GM20431 (cell line): ENCODE data around the gene PDE10A.

Source experiments
- in situ Hi-C: fragments of 300-500 bp; cut with MseI, MboI; formaldehyde crosslinking; loops from one replicate; pipeline ENCODE4 v1.15.0; 2020; ENCODE audit warnings: low sequenced_read_pairs; ENCODE audit not compliant: unreplicated experiment

The PDE10A gene

GRCh38 chr6:165497472-165497871 lies 165.6 kb downstream of the PDE10A start:
- in situ Hi-C loops, result no loop called here

- in situ Hi-C loops, result no loop called here
Observed at GRCh38 chr6:165488624-165489295, 174.3 kb downstream of the PDE10A start.

- in situ Hi-C loops, result no loop called here
Observed at GRCh38 chr6:165487950-165488349, 175.1 kb downstream of the PDE10A start.

GRCh38 chr6:165487347-165487746 lies 175.7 kb downstream of the PDE10A start:
- in situ Hi-C loops, result no loop called here

GRCh38 chr6:165486183-165487137 lies 176.6 kb downstream of the PDE10A start:
- in situ Hi-C loops, result no loop called here

- in situ Hi-C loops, result no loop called here
Observed at GRCh38 chr6:165484178-165484889, 178.7 kb downstream of the PDE10A start.

GRCh38 chr6:165481921-165482320 lies 181.1 kb downstream of the PDE10A start:
- in situ Hi-C loops, result no loop called here

GRCh38 chr6:165480916-165481315 lies 182.1 kb downstream of the PDE10A start:
- in situ Hi-C loops, result no loop called here

- in situ Hi-C loops, result no loop called here
Observed at GRCh38 chr6:165478581-165478980, 184.5 kb downstream of the PDE10A start.

- in situ Hi-C loops, result loop anchor here (25.0 kb wide), 1 partner anchor 368 kb away; no protein-coding TSS in a partner anchor
Observed at GRCh38 chr6:165469483-165469882, 193.6 kb downstream of the PDE10A start.

- in situ Hi-C loops, result loop anchor here (25.0 kb wide), 1 partner anchor 369 kb away; no protein-coding TSS in a partner anchor
Observed at GRCh38 chr6:165468340-165469235, 194.5 kb downstream of the PDE10A start.

GRCh38 chr6:165463499-165463898 lies 199.5 kb downstream of the PDE10A start:
- in situ Hi-C loops, result loop anchor here (25.0 kb wide), 1 partner anchor 374 kb away; no protein-coding TSS in a partner anchor

GRCh38 chr6:165459605-165460301 lies 203.3 kb downstream of the PDE10A start:
- in situ Hi-C loops, result loop anchor here (25.0 kb wide), 1 partner anchor 378 kb away; no protein-coding TSS in a partner anchor

- in situ Hi-C loops, result loop anchor here (25.0 kb wide), 1 partner anchor 379 kb away; no protein-coding TSS in a partner anchor
Observed at GRCh38 chr6:165458134-165458533, 204.9 kb downstream of the PDE10A start.

GRCh38 chr6:165456286-165456685 lies 206.8 kb downstream of the PDE10A start:
- in situ Hi-C loops, result loop anchor here (25.0 kb wide), 1 partner anchor 381 kb away; no protein-coding TSS in a partner anchor

- in situ Hi-C loops, result loop anchor here (25.0 kb wide), 1 partner anchor 382 kb away; no protein-coding TSS in a partner anchor
Observed at GRCh38 chr6:165455488-165455887, 207.6 kb downstream of the PDE10A start.

- in situ Hi-C loops, result loop anchor here (25.0 kb wide), 1 partner anchor 384 kb away; no protein-coding TSS in a partner anchor
Observed at GRCh38 chr6:165453395-165453794, 209.6 kb downstream of the PDE10A start.

- in situ Hi-C loops, result loop anchor here (25.0 kb wide), 1 partner anchor 385 kb away; no protein-coding TSS in a partner anchor
Observed at GRCh38 chr6:165451838-165452237, 211.2 kb downstream of the PDE10A start.
